Inflammatory macrophage treated with lipopolysaccharide for 1 hour (primary cell): Measurements from ENCODE around the gene C7orf33.
"Not testable (repeated sequence)": the region's sequence is repeated elsewhere in the genome, so short reads cannot be mapped to it uniquely, and the experiment has no call there.

ENCODE experiments used
- DNase-seq, 2 donors: peaks; one replicate each; pipeline ENCODE4 v3.0.0-alpha.2; 2020 to 2022

C7orf33 gene

GRCh38 chr7:148581624-148582023 lies 8.9 kb upstream of the C7orf33 start:
- DNase-seq: peak; percentile 93 to 98

- peak; percentile 39 to 52 for DNase-seq
These were observed 6.3 kb upstream of the C7orf33 start for GRCh38 chr7:148584154-148584827.

- DNase-seq: no peak
These were observed 5.2 kb upstream of the C7orf33 start for GRCh38 chr7:148585399-148585798.

GRCh38 chr7:148587076-148587475 lies 3.5 kb upstream of the C7orf33 start:
- no peak for DNase-seq

- DNase-seq: no peak
These were observed 2.4 kb upstream of the C7orf33 start for GRCh38 chr7:148588168-148588567.

GRCh38 chr7:148588670-148589131 lies 1.9 kb upstream of the C7orf33 start:
- no peak for DNase-seq

GRCh38 chr7:148589640-148590039 lies 926 bp upstream of the C7orf33 start:
- DNase-seq: no peak

GRCh38 chr7:148596354-148596753 lies 5.8 kb downstream of the C7orf33 start:
- DNase-seq: not testable (repeated sequence)

- peak; percentile 23 to 38 for DNase-seq
These were observed 7.8 kb downstream of the C7orf33 start for GRCh38 chr7:148598351-148598750.

- DNase-seq: no peak
These were observed 14.8 kb downstream of the C7orf33 start for GRCh38 chr7:148605350-148605749.

GRCh38 chr7:148607151-148607661 lies 16.6 kb downstream of the C7orf33 start:
- DNase-seq: no peak

- no peak for DNase-seq
These were observed 18.6 kb downstream of the C7orf33 start for GRCh38 chr7:148609045-148609725.

GRCh38 chr7:148611692-148612091 lies 21.1 kb downstream of the C7orf33 start:
- DNase-seq: no peak

GRCh38 chr7:148615085-148615730 lies 24.6 kb downstream of the C7orf33 start:
- peak; percentile 55 to 67 for DNase-seq

GRCh38 chr7:148620749-148621359 lies 30.3 kb downstream of the C7orf33 start:
- peak; percentile 46 to 70 for DNase-seq

- DNase-seq: peak; percentile 31 to 70
These were observed 31.0 kb downstream of the C7orf33 start for GRCh38 chr7:148621563-148621962.

- DNase-seq: peak; percentile 60 to 64
These were observed 32.5 kb downstream of the C7orf33 start for GRCh38 chr7:148622887-148623585.

- DNase-seq: peak in 1 of 2 donors; percentile 38
These were observed 33.2 kb downstream of the C7orf33 start for GRCh38 chr7:148623586-148624282.

- no peak for DNase-seq
These were observed 34.2 kb downstream of the C7orf33 start for GRCh38 chr7:148624735-148625134.

GRCh38 chr7:148625342-148625741 lies 34.8 kb downstream of the C7orf33 start:
- no peak for DNase-seq

GRCh38 chr7:148626828-148627227 lies 36.3 kb downstream of the C7orf33 start:
- DNase-seq: no peak

- DNase-seq: no peak
These were observed 37.4 kb downstream of the C7orf33 start for GRCh38 chr7:148628011-148628410.
